ENCODE results near the gene ZAP70. TPM values are rescaled to one million over a fixed set of nuclear protein-coding genes. Genes with fewer than 3 reads are reported as not detected.

ZAP70 gene
- total RNA-seq, 1 donor from 2014 or later = 0.82 TPM

- FAIRE-seq = no peak
Observed at GRCh38 chr2:97745474-97746174, 32.2 kb downstream of the ZAP70 start.

GRCh38 chr2:97747285-97747684, 33.9 kb downstream of the ZAP70 start:
- FAIRE-seq = no peak
- DNase-seq (ENCODE audit: low spot score in 2 of 2) = no peak

More at GRCh38 chr2:97745474-97746174, 32.2 kb downstream of the ZAP70 start:
- DNase-seq (ENCODE audit: low spot score in 2 of 2) = no peak

GRCh38 chr2:97747716-97748115, 34.3 kb downstream of the ZAP70 start:
- DNase-seq (ENCODE audit: low spot score in 2 of 2) = no peak
- FAIRE-seq = no peak

- no peak for FAIRE-seq
- DNase-seq (ENCODE audit: low spot score in 2 of 2) = no peak
Observed at GRCh38 chr2:97749581-97749980, 36.2 kb downstream of the ZAP70 start.

GRCh38 chr2:97750017-97750416, 36.6 kb downstream of the ZAP70 start:
- FAIRE-seq (no peak), DNase-seq (ENCODE audit: low spot score in 2 of 2) (no peak)

GRCh38 chr2:97751752-97752151, 38.4 kb downstream of the ZAP70 start:
- FAIRE-seq = no peak
- DNase-seq (ENCODE audit: low spot score in 2 of 2) = no peak

- no peak for DNase-seq (ENCODE audit: low spot score in 2 of 2)
- no peak for FAIRE-seq
Observed at GRCh38 chr2:97752342-97753334, 39.3 kb downstream of the ZAP70 start.

GRCh38 chr2:97754690-97755346, 41.4 kb downstream of the ZAP70 start:
- no peak for FAIRE-seq
- DNase-seq (ENCODE audit: low spot score in 2 of 2) = no peak

- no peak for DNase-seq (ENCODE audit: low spot score in 2 of 2)
Observed at GRCh38 chr2:97755491-97755890, 42.1 kb downstream of the ZAP70 start.

GRCh38 chr2:97757062-97757461, 43.7 kb downstream of the ZAP70 start:
- no peak for FAIRE-seq

More at GRCh38 chr2:97755491-97755890, 42.1 kb downstream of the ZAP70 start:
- FAIRE-seq = no peak

GRCh38 chr2:97758131-97758705, 44.8 kb downstream of the ZAP70 start:
- FAIRE-seq = no peak
- no peak for DNase-seq (ENCODE audit: low spot score in 2 of 2)

More at GRCh38 chr2:97757062-97757461, 43.7 kb downstream of the ZAP70 start:
- DNase-seq (ENCODE audit: low spot score in 2 of 2) = no peak

GRCh38 chr2:97759727-97760407, 46.5 kb downstream of the ZAP70 start:
- no peak for FAIRE-seq
- DNase-seq (ENCODE audit: low spot score in 2 of 2) = no peak

- no peak for FAIRE-seq
- DNase-seq (ENCODE audit: low spot score in 2 of 2) = no peak
Observed at GRCh38 chr2:97760480-97761049, 47.2 kb downstream of the ZAP70 start.

- FAIRE-seq = no peak
Observed at GRCh38 chr2:97761192-97761591, 47.8 kb downstream of the ZAP70 start.

GRCh38 chr2:97763176-97763845, 49.9 kb downstream of the ZAP70 start:
- FAIRE-seq (no peak), DNase-seq (ENCODE audit: low spot score in 2 of 2) (no peak)

More at GRCh38 chr2:97761192-97761591, 47.8 kb downstream of the ZAP70 start:
- no peak for DNase-seq (ENCODE audit: low spot score in 2 of 2)

- no peak for DNase-seq (ENCODE audit: low spot score in 2 of 2)
- FAIRE-seq = no peak
Observed at GRCh38 chr2:97764559-97765263, 51.3 kb downstream of the ZAP70 start.

- no peak for FAIRE-seq
Observed at GRCh38 chr2:97765933-97766332, 52.6 kb downstream of the ZAP70 start.

GRCh38 chr2:97766567-97766966, 53.2 kb downstream of the ZAP70 start:
- no peak for DNase-seq (ENCODE audit: low spot score in 2 of 2)
- FAIRE-seq = no peak

More at GRCh38 chr2:97765933-97766332, 52.6 kb downstream of the ZAP70 start:
- no peak for DNase-seq (ENCODE audit: low spot score in 2 of 2)
